HG02938 (cell line): ENCODE measurements around the gene BTBD18.

Experiments
- ATAC-seq: cut with Tn5 transposase; IDR thresholded peaks from one replicate; pipeline ENCODE4 v1.9.1; 2021; ENCODE audit warnings: mild to moderate bottlenecking, moderate library complexity; ENCODE audit not compliant: unreplicated experiment

The BTBD18 gene

DNA sequence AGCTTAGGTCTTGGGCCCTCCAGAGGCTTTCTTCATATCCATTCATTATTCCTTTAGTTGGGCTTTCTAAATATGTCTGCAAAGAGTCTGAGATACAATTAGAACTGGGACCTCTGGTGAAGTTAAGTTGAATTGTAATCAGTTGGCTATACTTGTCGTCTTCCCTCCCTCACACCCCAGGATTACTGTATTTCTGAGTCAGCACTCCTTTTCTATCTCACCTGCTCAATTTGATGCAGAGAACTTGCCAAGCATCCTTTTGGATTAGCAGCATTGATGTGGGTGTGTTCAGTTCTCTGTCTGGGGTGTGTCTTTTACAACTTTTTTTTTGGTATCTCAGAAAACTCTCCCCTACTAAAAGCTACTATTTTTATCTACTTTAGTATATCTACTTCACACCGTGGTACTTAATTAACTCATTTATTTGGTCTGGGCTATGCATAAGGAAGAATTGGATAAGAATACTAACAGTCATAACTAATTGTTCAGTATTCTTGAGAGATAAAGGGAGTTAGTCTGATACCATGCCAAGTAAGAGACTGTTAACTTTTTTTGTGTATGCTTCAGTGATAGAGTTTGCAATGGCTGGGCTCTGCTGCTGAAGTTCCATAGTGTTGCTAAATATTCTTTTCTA, 25.1 kb upstream of the BTBD18 start:
- ATAC-seq = no peak

DNA sequence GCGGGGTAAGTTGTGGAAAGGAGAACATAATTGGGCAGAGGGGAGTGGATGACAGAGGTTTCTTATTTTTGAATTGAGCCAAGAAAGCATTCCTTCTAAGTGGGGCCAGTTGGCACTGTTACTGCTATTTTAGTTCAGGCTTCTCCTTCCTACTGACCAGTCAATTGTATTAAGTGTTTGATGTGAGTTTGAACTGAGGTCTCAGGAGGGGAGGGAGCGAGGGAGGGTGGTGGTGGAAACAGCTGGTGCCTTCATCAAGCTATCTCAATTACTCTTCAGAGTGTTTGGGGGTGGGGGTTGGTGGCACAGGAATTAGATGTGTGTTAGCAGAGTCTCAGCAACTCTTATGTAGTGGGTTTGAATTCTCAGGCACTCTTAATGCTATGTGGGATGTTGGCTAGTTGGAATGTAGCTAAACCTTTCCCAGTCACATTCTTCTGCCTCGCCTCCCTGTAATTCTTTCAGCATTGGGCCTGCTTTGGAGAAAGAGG, 24.5 kb upstream of the BTBD18 start:
- ATAC-seq = no peak

DNA sequence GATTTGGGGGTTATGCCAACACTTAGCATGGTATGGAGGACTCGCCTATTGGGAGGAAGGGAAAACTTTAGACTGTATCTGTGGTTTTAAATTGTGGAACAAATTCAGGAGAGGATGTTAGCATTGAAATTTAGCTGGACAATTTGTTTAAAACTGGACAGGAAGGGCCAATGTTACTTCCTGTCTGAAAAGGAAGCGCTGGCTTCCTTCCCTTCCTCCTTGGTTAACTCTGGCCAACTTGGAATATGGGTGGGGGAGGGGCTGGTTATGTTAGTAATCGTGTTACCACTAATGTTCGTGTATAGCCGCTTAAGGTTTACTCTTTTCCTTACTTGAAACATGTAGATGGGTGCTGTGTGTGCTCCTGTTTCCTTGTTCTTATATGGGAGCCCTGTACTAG, 23.9 kb upstream of the BTBD18 start:
- ATAC-seq = no peak

DNA sequence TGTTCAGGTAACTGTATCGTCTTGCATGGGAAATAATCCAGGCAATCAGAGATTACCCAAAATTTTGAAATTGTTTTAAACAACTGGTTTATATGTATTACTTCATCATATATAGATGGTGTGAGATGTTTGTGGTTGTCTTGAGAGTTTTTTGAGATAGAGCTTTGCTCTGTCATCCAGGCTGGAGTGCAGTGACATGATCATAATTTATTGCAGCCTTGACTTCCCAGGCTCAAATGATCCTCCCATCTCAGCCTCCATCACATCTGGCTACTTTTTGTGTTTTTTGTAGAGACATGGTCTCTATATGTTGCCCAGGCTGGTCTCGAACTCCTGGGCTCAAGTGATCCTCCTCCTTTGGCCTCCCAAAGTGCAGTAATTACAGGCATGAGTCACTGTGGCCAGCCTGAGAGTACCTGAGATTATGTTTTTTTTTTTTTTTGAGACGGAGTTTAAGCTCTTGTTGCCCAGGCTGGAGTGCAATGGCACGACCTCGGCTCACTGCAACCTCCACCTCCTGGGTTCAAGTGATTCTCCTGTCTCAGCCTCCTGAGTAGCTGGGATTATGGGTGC, 21.5 kb upstream of the BTBD18 start:
- ATAC-seq = no peak

DNA sequence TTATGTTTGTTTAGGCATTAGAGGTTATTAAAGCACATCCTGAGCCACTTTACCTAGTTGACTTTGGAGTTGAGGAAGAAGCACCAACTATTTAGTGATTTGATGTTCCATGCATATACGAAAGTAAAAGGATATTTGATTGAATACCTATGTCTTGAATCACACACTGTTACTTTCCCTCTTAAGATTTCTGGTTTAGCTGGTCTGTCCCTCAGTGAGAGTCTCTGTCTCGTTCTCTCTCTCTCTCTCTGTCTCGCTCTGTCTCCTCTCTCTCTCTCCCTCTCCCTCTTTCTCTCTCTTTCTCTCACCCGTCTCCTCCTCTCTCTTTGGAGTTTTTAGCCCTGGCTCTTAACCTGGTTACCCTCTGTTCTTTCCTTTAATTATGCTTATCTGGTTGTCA, 20.9 kb upstream of the BTBD18 start:
- ATAC-seq = no peak

DNA sequence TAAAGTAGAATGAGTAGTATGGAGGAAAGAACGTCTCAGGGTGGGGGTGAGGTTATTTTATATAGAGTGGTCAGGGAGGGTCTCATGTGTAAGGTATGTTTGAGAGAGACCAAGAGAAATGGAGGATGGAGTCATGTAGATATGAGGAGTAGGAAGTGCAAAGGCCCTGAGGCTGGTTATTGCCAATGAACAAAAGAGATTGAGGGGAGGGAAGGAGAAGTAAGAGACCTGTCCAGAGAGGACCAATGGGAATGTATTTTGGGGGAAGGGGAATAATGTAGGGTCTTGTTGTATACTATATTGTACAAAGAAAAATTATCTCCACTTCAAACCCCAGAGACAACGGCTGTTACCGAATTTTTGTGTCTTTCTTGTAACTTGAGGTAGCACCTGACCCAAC, 19.7 kb upstream of the BTBD18 start:
- no peak for ATAC-seq

DNA sequence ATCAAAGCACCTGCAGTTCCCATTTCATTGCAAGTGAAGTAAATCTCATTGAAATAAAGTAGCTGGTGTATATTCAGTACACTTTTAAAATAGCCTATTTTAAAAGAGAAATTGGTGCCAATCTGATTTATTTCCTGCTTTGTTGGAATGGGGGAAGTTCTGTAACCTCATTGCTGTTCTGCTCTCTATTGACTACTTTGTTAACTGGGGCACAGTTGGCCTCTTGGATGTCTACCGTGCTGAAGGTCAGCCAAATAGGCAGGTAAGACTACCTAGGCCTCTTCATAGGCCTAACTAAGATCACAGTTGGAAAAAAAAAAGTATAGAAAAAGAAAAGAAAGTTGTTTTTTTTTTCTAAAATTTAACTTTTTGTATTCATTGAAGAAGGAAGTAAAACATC, 19.2 kb upstream of the BTBD18 start:
- ATAC-seq = no peak

DNA sequence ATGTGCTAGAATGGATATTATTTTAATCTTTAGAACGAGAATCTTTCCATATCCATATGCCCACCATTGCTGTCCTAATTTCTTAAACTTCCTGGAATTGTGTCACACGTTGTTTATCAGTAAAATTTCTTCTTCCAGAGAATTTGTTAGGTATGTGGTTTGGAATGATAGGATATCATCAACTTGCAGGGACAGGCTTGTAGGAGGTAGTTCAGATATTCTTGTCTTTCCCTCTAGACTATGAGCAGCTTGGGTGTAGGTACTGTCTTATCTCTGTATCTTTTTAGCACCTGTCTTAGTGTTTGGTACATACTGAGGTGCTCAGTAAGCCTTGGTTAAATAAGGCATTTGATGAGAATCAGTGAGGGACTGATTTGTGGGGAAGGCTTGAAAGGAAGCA, 13.4 kb upstream of the BTBD18 start:
- ATAC-seq = no peak

DNA sequence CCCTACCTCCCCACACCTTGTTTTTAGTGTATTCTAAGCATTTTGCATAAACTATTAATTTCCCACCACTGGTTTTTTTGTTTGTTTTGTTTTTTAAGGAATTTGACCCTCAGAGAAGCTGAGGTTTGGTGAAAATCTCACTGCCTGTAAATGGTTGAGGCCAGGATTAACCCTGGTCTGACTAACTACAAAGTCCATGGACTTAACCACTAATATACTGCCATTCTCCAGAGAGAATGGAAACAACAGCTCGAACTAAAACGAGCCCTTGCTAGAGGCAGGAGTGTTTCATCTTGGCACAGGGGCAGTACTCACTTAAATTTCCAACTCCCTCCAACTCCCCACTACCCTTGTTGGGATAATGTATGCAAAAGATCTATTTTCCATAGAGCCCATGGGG, 12.9 kb upstream of the BTBD18 start:
- ATAC-seq = no peak

DNA sequence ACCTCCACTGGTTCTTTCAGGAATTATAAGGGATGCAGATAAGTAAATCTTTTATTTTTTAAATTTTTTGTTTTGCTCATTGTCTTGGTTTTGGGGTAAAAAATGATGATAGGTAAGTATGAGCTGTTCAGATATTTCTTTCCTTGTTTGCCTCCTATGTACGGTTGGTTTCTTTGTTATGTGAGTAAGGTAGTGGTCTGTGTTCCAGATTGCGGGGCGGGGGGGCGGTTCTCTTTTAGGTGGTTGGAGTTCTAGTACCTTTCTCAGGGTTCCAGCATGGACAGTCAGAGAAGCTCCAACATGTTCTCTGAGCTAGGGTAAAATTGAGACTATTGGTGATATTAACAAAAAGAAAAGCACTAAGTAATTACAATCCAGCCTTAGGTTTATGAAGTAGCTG, 12.4 kb upstream of the BTBD18 start:
- no peak for ATAC-seq

DNA sequence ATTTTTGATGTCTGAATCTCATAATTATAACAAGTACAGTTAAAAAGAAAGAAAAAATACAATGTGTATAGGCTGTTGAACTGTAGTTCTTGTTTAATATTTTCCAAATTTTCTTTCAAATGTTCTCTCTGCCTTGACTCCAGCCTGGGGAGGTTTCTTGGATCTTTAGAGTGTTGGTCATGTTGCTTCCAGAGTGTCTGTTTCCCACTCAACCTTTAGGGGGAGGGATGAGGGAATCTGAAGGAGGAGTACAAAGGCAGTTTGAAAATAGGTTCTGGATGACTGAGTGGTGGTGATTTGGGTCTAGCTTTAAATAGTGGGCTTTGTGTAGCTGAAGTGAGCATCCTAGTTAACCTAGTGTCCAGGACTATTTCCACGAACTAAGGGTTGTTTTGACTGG, 11.9 kb upstream of the BTBD18 start:
- no peak for ATAC-seq

DNA sequence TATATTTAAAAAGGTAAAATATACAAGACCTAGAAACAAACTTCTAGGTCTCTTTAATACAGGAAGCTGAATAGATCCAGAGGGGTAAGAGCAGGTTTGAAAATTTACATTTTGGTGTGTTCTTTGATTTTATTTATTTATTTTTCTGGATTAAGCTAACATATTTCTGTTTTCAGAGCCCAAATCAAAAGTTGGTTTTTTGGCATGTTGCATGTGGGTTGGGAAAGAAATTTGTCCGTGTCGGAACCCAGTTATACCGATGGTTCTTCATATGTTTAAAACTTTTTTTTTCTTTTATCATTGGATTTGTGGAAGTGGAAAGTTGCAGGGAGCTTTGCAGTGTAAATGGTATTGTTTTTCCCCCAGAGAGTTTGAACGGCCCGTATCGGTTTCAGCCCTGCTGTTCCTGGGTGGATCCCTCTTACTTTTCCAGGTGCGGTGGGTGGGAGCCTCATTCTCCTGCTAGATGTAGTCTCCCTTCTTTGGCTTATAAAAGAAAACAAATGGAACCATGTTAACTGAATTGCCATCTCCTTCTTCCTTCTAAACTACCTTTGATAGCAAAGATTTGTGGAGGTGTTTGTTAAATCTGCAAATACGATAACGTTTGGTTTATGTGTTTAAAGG, 10.7 kb upstream of the BTBD18 start:
- ATAC-seq = no peak

DNA sequence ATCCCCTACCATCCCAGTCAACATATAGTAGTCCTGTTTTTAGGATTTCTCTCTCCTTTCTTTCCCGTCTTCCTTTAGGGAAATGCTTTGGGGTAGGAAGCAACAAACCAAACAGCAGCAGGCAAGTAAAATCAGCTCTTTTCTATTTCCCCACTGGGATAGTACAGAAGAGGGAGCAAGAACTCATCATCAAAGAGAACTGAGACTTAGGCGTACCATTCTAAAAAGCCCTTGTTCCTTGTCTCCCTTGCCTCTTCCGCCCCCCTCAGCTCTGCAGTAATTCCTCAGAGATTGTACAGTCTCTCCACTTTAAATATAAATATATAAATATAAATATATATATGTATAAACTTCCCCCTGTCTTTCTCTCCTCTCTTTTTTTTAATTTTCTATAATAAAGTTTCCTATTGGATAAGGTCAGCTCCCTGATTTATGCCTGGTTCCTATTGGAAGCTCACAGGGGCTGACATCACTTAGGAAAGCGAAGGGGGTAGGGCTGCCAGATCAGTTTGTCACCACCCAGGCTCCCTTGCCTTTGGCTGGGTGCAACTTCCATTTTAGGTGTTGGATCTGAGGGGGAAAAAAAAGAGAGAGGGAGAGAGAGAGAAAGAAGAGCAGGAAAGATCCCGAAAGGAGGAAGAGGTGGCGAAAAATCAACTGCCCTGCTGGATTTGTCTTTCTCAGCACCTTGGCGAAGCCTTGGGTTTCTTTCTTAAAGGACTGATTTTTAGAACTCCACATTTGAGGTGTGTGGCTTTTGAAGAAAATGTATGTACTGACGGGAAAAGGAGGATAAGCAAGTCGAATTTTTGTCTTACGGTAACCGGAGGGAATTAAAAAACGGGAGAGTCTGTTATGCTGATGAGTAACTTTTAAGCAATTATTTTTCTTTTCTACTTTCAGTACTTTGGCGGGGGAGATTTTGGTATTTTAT, 9.9 kb upstream of the BTBD18 start, which contains the start of gene CTNND1:
Gene CTNND1 (plus strand): TSS at position 502 of the 934 bp plus-strand sequence. CDS start 29,677 bp downstream, outside the sequence.
- ATAC-seq = peak; percentile 93

DNA sequence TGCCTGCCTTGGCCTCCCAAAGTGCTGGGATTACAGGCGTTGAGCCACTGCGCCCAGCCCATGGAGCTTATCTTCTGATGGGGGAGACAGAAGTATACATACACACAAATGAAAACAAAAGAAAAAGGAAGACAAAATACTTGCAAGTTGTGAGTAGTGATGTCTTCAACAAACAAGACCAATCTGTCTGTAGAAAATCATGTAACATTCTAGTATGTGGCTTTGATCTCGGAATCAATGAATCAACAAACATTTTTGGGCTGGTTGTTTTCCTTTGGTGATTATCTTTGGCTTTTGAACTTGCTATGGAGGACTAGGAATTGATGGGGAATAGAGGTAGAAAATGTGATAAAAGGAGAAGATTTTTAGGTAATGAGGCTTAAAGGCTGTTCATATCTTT, 6.6 kb upstream of the BTBD18 start:
- no peak for ATAC-seq

DNA sequence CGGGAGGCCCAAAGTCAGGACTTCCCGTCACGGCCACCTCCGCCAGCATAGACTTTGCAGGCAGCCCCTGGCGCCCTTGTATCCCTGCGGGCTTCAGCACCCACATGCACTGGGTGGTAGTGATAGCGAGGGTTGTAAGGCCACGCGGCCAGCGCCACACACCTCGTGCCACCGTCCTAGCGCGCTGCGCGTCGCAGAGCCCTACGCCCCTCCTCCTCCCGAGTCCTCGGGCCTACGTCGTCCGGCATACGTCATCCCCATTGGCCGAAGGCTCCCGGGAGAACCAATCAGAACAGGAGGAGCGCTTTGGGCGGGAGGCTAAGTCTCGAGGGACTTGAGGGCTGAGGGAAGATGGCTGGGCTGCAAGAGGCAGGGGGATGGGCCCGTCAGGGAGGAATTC, 1.3 kb upstream of the BTBD18 start:
- no peak for ATAC-seq

DNA sequence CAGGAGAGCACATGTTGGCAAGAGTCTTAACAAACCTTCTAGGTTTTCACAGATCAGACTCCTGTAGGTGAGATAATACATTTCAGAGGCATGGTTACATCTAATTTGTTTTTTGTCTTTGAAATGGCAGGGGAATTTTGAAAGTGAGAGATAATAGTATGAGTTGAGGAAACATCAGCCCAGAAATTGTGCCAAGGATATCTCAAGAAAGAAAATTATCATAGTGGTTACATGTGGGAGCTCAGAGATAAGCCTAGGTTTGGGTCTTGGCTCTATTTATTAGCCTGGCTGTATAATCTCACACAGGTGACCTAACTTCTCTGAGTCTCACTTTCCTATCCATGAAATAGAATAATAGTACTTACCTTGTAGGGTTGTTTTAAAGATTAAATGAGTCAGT, 443 bp downstream of the BTBD18 start:
- no peak for ATAC-seq

DNA sequence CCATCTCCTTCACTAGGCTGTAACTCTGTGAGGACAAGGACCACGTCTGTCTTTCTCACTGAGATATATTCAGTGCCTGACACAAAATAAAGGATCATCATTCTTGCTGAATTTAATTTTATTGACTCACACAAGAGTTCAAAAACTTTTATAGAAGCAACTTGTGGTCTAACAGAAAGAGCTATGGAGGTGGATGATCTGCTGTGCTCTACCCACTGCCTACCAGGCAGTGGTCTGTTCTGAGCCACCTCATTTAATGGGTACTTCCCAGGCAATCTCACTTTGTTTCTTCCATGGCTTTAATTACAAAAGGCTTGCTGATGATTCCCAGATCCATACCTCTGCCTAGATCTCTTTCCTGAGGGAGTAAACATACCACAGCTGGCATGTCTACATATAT, 4.7 kb downstream of the BTBD18 start:
- no peak for ATAC-seq

DNA sequence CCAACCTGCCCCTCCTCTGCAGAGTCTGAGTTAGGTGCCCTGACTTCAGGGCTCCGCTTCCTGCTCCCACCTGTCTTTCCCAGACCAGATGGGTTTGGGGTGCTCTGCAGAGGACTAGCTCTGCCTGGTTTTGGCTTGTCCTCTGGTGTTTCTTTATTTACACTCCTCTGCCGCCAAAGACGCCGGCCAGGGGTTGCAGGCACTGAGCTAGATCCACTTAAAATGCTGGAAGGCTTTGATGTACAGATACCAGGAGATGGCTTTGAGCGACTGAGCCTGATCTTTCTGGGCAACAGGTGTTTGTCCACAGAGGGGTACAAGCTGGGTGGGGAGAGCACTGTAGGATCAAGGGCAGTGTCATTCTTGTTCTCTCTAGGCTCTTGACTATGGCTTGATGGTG, 6.4 kb downstream of the BTBD18 start:
- ATAC-seq = no peak

DNA sequence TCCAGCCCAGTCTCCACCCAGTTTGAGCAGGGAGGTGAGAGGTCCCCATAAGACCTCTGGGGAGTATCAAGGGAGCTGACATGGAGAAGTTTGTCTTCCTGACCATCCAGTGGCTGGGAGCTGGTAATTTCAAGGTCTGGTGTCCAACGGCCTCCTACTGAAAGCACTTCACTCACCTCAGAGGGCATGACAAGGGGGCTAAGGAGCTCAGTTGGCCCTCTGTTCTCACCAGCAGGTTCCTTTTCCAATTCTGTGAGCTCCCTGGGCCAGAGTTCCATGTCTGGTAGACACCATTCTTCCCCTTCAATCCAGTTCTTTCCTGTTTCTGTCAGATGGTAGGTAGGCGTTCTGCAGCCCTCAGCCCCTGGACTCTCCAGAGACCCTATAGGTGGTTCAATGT, 7.3 kb downstream of the BTBD18 start:
- ATAC-seq = no peak

DNA sequence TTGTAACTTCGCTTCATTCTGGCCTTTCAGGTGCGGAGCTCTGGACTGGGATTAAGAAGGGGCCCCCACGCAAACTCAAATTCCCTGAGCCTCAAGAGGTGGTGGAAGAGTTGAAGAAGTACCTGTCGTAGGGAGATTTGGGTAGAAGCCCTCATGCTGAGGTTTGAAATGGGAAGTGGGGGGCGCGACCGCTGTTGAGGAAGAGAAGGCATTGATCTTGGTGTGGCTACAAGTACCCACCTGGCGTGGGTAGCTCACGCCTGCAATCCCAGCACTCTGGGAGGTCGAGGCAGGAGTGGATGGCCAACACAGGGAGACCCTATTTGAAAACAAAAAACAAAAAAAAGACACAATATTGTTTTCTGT, 9.5 kb downstream of the BTBD18 start:
- no peak for ATAC-seq
